Hepatocyte (in vitro differentiated cells): ENCODE data around the gene SPO11.

Source experiments
- CTCF ChIP-seq: fragments of 200-600 bp; sonication (generic); IDR thresholded peaks from 2 replicates; pipeline ENCODE4 v1.5.1; 2016; ENCODE audit warnings: antibody characterized with exemption, mild to moderate bottlenecking; ENCODE audit not compliant: poor library complexity
- EZH2 ChIP-seq: fragments of 200-600 bp; sonication (generic); IDR thresholded peaks from 2 replicates; pipeline ENCODE4 v1.6.1; 2016; ENCODE audit warnings: antibody characterized with exemption, mild to moderate bottlenecking, borderline replicate concordance

- TF ChIP-seq CTCF (no peak), EZH2 (no peak)
Observed at GRCh38 chr20:57306747-57307146, 22.9 kb upstream of the SPO11 start.
